Activated naive CD8-positive, alpha-beta T cell treated with anti-CD3 and anti-CD28 coated beads, Interleukin-2, amount 50 U/mL, for 24 hours (primary cell): ENCODE results near the gene IFIT1B.
"Not testable (repeated sequence)": the region's sequence is repeated elsewhere in the genome, so short reads cannot be mapped to it uniquely, and the experiment has no call there.

Experiments used
- ATAC-seq: fragments of 150-1000 bp; cut with Tn5 transposase; one replicate; pipeline ENCODE4 v1.10.0; 2021
- DNase-seq: peaks from one replicate; pipeline ENCODE4 v3.0.0; 2021
- H3K27ac Mint-ChIP-seq: one replicate; pipeline ENCODE4 v1.8.0; 2021; ENCODE audit warnings: mild to moderate bottlenecking, mixed read lengths
- H3K27me3 Mint-ChIP-seq: one replicate; pipeline ENCODE4 v1.8.0; 2021; ENCODE audit warnings: mixed read lengths
- H3K36me3 Mint-ChIP-seq: one replicate; pipeline ENCODE4 v1.8.0; 2021; ENCODE audit warnings: low read depth, mixed read lengths
- H3K4me1 Mint-ChIP-seq: one replicate; pipeline ENCODE4 v1.8.0; 2021; ENCODE audit warnings: mixed read lengths
- H3K4me3 Mint-ChIP-seq: one replicate; pipeline ENCODE4 v1.8.0; 2021; ENCODE audit warnings: mild to moderate bottlenecking, moderate library complexity, mixed read lengths
- H3K9me3 Mint-ChIP-seq: one replicate; pipeline ENCODE4 v1.8.0; 2021; ENCODE audit warnings: mixed read lengths

Gene IFIT1B

GRCh38 chr10:89343089-89343767 lies 34.6 kb upstream of the IFIT1B start:
- peaks cover 18% of the 10 kb centered on the region for H3K36me3 Mint-ChIP-seq
- DNase-seq = no peak
- ATAC-seq = no peak
- H3K27me3 Mint-ChIP-seq = peaks cover 2% of the 10 kb centered on the region
- H3K27ac Mint-ChIP-seq = no peak overlapping the region
- peaks cover 10% of the 10 kb centered on the region for H3K4me1 Mint-ChIP-seq
- no peaks in the 10 kb centered on the region for H3K9me3 Mint-ChIP-seq
- H3K4me3 Mint-ChIP-seq = no peak overlapping the region

DNA sequence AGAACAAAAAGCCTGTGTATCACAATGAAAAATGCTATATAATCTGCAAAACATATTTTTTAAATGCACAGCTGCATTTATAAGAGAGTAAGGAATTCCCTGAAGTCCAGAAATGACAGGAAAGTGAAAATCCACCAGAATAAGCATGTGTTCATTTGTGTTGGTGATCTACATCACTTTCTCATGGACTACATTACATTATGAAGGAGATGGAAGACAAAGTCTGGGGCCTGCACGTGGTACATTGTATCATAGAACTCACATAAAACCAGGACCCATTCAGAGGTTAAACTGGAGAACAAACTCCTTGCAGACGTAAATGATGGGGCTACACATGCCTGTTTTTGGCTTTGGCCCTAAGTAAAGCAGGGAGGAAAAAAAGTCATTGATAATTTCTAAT lies 33.7 kb upstream of the IFIT1B start:
- ATAC-seq (no peak), DNase-seq (no peak)
- no peak overlapping the region for H3K4me3 Mint-ChIP-seq
- peaks cover 10% of the 10 kb centered on the region for H3K36me3 Mint-ChIP-seq
- H3K27ac Mint-ChIP-seq = no peak overlapping the region
- peaks cover 11% of the 10 kb centered on the region for H3K4me1 Mint-ChIP-seq
- H3K27me3 Mint-ChIP-seq = peaks cover 2% of the 10 kb centered on the region
- no peaks in the 10 kb centered on the region for H3K9me3 Mint-ChIP-seq

GRCh38 chr10:89345367-89346000 lies 32.4 kb upstream of the IFIT1B start:
- no peak overlapping the region for H3K27ac Mint-ChIP-seq
- peaks cover 3% of the 10 kb centered on the region for H3K36me3 Mint-ChIP-seq
- no peak overlapping the region for H3K4me3 Mint-ChIP-seq
- H3K27me3 Mint-ChIP-seq = peaks cover 9% of the 10 kb centered on the region
- DNase-seq (no peak), ATAC-seq (no peak)
- no peaks in the 10 kb centered on the region for H3K9me3 Mint-ChIP-seq
- H3K4me1 Mint-ChIP-seq = peaks cover 14% of the 10 kb centered on the region

GRCh38 chr10:89346405-89347254 lies 31.2 kb upstream of the IFIT1B start:
- Mint-ChIP-seq H3K27me3 (peaks cover 9% of the 10 kb centered on the region), H3K36me3 (no peaks in the 10 kb centered on the region), H3K4me3 (no peak overlapping the region), H3K27ac (no peak overlapping the region), H3K4me1 (peaks cover 23% of the 10 kb centered on the region), H3K9me3 (no peaks in the 10 kb centered on the region)
- DNase-seq (no peak), ATAC-seq (no peak)

DNA sequence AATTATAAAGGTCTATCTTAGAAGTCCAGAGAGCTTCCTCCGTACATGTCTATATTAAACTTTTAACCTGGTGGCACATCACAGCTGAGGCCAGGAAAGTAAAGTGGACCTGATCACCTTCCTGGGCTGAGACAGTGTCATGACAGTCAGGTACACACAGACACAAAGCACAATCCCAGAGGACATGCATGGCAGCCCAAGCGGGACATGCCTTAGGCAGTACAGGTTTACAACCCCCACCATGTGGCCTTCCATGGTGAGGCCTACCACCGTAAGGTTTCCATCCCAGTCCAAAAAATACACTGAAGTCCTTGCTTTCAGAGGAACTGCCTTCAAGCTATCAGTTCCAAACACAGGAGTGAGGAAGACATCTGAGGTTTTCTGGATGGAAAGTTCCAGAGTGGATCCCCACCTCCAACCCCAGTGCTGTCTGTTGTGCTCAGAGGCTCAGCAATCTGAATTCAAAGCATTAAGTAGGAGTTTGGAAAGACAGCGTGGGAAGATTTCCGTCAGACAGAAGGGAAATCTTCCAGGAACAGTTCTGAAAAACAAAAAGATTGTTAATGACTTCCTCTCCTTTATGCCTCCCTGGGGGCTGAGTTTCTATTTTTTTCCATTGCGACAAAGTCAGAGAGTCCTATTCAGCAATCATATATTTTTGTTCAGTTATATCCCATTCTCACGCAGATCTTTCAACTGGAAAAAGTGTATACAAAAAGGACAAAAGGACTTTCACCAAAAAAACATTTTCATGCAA lies 30.0 kb upstream of the IFIT1B start:
- H3K27me3 Mint-ChIP-seq = peaks cover 12% of the 10 kb centered on the region
- peaks cover 31% of the 10 kb centered on the region for H3K4me1 Mint-ChIP-seq
- no peak overlapping the region for H3K4me3 Mint-ChIP-seq
- DNase-seq (no peak), ATAC-seq (no peak)
- H3K36me3 Mint-ChIP-seq = no peaks in the 10 kb centered on the region
- H3K27ac Mint-ChIP-seq = no peak overlapping the region
- no peaks in the 10 kb centered on the region for H3K9me3 Mint-ChIP-seq

DNA sequence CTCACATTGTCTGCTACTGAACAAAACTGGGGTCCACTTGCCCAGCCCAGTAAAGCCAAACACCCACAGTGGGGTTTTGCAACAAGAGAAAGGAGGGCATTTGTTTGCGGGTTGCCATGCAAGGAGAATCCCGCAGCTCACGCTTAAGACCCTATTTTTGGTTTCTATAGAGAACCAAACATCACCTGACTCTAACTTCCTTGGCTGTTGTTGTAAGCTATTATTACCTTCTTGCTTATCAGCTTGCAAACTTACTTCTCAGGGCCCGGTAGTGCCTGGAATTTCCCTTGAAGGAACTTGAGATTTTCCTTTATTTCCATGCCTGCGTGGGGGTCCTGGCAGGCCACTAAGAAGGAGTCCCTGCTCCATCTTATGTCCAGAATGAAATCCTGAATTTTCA lies 29.4 kb upstream of the IFIT1B start:
- no peak overlapping the region for H3K4me3 Mint-ChIP-seq

DNA sequence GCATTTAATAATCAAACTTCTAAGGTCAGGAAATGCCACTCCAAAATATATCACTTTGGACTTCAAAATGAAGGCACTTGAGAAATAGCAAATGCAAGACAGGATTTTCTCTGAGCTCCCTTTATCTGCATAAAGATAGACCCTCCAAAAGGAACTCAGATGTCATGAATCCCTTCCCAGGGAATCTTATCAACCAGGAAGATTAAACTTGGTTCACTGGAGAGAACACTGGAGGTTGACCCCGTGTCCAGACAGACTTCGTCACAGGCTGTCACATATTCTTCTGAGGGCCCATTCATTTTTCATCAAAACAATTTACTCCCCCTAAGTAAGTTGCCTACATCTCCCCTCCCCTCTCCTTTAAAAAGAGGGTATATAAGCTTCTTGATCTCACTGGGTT lies 28.9 kb upstream of the IFIT1B start:
- ATAC-seq = no peak
- Mint-ChIP-seq H3K4me1 (peaks cover 31% of the 10 kb centered on the region), H3K4me3 (no peak overlapping the region), H3K36me3 (no peaks in the 10 kb centered on the region), H3K9me3 (peaks cover 3% of the 10 kb centered on the region), H3K27me3 (peaks cover 14% of the 10 kb centered on the region), H3K27ac (no peak overlapping the region)
- no peak for DNase-seq

More for the DNA sequence above, 29.4 kb upstream of the IFIT1B start:
- Mint-ChIP-seq H3K27ac (no peak overlapping the region), H3K27me3 (peaks cover 12% of the 10 kb centered on the region), H3K9me3 (no peaks in the 10 kb centered on the region), H3K36me3 (no peaks in the 10 kb centered on the region), H3K4me1 (peaks cover 31% of the 10 kb centered on the region)
- ATAC-seq (no peak), DNase-seq (no peak)

DNA sequence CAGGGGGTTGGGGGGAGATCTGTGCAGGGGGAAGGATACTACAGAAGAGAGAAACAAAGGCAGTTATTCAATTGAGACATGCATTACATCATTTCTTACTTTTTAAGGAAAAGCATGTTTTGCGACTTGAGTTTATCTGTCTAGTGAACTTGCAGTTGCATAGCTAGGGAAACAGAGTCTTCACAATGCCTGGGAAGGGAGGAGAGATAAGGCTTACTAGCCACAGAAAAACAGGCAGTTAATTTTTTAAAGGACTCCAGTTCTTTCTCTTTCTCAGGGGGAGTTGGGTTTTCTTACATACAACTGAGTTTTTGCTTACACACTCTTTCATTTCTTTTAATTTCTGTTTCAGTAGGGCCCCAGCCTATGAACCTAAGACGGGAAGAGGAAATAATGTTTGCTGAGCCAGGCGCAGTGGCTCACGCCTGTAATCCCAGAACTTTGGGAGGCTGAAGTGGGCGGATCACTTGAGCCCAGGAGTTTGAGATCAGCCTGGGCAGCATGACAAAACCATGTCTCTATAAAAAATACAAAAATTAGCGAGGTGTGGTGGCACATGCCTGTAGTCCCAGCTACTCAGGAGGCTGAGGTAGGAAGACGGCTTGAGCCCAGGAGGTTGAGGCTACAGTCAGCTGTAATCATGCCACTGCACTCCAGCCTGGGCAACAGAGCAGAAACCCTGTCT lies 27.1 kb upstream of the IFIT1B start:
- H3K9me3 Mint-ChIP-seq, DNase-seq, H3K4me3 Mint-ChIP-seq, H3K27ac Mint-ChIP-seq, ATAC-seq, H3K36me3 Mint-ChIP-seq: not testable (repeated sequence)
- peaks cover 17% of the 10 kb centered on the region for H3K27me3 Mint-ChIP-seq
- peaks cover 31% of the 10 kb centered on the region for H3K4me1 Mint-ChIP-seq

DNA sequence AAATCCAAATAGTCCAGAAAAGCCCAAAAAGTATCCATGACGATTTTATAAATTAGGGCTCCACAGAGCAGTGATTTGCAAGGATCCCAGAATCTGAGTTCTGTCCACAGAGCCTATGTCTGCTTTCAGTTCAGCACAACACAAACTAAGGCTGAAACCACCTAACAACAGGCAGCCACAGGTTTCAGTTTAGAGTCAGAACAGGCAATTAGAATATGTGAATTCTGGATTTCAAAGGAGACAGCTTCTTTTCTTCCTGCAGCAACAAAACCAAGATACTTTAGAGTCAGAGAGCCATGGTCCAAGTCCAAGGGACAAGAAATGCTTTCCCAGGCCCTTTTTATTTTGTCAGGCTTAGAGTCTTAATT lies 26.5 kb upstream of the IFIT1B start:
- H3K27ac Mint-ChIP-seq = no peak overlapping the region
- H3K4me1 Mint-ChIP-seq = peaks cover 31% of the 10 kb centered on the region
- H3K36me3 Mint-ChIP-seq = no peaks in the 10 kb centered on the region
- ATAC-seq (peak; percentile 49), DNase-seq (no peak)
- peaks cover 5% of the 10 kb centered on the region for H3K9me3 Mint-ChIP-seq
- H3K27me3 Mint-ChIP-seq = peaks cover 17% of the 10 kb centered on the region
- no peak overlapping the region for H3K4me3 Mint-ChIP-seq

DNA sequence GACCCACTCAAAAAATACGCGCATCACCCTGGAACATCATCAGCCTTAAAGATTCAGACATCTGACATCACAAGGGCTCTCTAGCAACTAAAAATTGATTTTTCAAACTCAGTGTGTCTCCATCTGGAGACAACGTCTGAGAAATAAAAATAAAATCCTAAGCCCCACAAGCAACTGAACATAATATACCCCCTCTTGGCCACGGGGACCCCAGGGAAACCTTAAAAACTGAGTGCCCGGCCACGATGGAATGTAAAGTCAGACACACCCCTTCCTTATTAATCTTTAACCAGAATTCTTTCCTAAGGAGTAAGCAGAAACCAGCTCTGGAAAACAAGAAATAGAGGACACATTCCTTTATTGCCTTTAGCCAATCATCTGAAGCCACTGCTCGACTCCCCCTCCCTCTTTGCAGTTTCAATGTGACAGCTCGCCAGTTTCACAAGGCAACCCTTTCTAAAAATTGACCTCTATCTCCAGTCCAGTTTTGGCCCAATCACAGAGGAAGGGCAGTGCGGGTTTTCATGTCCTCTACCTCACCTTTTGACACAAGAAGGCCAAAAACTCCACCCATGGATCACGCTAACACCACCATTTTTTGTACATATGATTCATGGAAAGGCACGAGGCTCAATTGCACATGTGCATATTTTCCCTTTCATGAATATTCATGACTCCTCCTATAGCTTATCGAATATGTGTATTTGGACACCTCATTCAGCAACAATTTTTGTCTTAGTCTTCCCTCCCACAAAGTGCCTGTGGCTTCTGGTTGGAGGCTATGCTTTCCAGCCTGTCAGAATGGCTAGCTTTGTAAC lies 25.9 kb upstream of the IFIT1B start:
- peaks cover 5% of the 10 kb centered on the region for H3K9me3 Mint-ChIP-seq
- peaks cover 28% of the 10 kb centered on the region for H3K4me1 Mint-ChIP-seq
- H3K27ac Mint-ChIP-seq = no peak overlapping the region
- peaks cover 17% of the 10 kb centered on the region for H3K27me3 Mint-ChIP-seq
- no peaks in the 10 kb centered on the region for H3K36me3 Mint-ChIP-seq
- DNase-seq (no peak), ATAC-seq (no peak)
- H3K4me3 Mint-ChIP-seq = no peak overlapping the region

GRCh38 chr10:89352802-89353201 lies 25.1 kb upstream of the IFIT1B start:
- Mint-ChIP-seq H3K36me3 (no peaks in the 10 kb centered on the region), H3K27ac (no peak overlapping the region), H3K4me1 (peaks cover 25% of the 10 kb centered on the region), H3K9me3 (peaks cover 5% of the 10 kb centered on the region), H3K4me3 (no peak overlapping the region), H3K27me3 (peaks cover 17% of the 10 kb centered on the region)
- ATAC-seq (no peak), DNase-seq (no peak)

- no peak for ATAC-seq
- H3K27ac Mint-ChIP-seq = no peak overlapping the region
These were observed 22.4 kb upstream of the IFIT1B start for GRCh38 chr10:89355394-89355931.

GRCh38 chr10:89357096-89357495 lies 20.8 kb upstream of the IFIT1B start:
- Mint-ChIP-seq H3K36me3 (no peaks in the 10 kb centered on the region), H3K4me3 (no peak overlapping the region), H3K9me3 (peaks cover 5% of the 10 kb centered on the region), H3K27ac (no peak overlapping the region), H3K27me3 (peaks cover 9% of the 10 kb centered on the region), H3K4me1 (peaks cover 3% of the 10 kb centered on the region)
- ATAC-seq = no peak
- no peak for DNase-seq

More at GRCh38 chr10:89355394-89355931, 22.4 kb upstream of the IFIT1B start:
- DNase-seq = no peak
- Mint-ChIP-seq H3K4me1 (peaks cover 17% of the 10 kb centered on the region), H3K27me3 (peaks cover 8% of the 10 kb centered on the region), H3K4me3 (no peak overlapping the region), H3K36me3 (no peaks in the 10 kb centered on the region), H3K9me3 (peaks cover 5% of the 10 kb centered on the region)
